SU-DHL-6 (cell line): ENCODE results near the gene STK32A.

Experiments used
- CTCF ChIP-seq: fragments of 200-600 bp; sonication (generic); IDR thresholded peaks from one replicate; pipeline ENCODE4 v1.5.1; 2017; ENCODE audit warnings: antibody characterized with exemption, mild to moderate bottlenecking, low read length, moderate library complexity; ENCODE audit not compliant: insufficient read depth, poor library complexity, severe bottlenecking
- EZH2phosphoT487 ChIP-seq: fragments of 200-600 bp; sonication (generic), shearing (Covaris generic); conservative IDR thresholded peaks from 2 replicates; pipeline ENCODE4 v1.6.1; 2018; ENCODE audit warnings: mild to moderate bottlenecking, antibody characterized with exemption, low read length, moderate library complexity, mixed read lengths

DNA sequence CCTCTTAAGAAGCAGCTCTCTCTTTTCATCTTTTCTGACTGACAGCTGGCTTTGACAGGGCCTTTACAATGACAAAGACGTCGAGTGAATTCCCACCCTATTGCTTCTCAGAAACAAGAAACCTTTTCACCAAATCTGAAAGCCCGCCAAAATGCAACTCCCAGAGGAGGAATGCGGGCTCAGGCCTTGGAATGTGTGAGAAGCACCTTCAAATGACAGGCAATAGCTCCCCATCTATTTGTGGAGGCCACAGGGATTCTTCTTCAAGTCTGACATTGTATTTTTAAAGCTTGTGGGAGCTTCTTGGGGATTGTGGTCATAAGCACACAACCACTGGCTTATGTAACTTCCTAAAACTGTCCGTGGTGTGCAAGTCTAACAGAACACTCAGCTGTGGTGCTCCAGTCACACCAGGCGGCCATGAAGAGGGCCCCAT is 202.4 kb downstream of the STK32A start:
- TF ChIP-seq CTCF (no peak), EZH2phosphoT487 (no peak)
